ENCODE measurements around the gene CXCL17. TPM values are rescaled to one million over a fixed set of nuclear protein-coding genes. Genes with fewer than 3 reads are reported as not detected.

CXCL17 gene
- total RNA-seq, 1 donor from 2014 or later = 0.48 TPM

DNA sequence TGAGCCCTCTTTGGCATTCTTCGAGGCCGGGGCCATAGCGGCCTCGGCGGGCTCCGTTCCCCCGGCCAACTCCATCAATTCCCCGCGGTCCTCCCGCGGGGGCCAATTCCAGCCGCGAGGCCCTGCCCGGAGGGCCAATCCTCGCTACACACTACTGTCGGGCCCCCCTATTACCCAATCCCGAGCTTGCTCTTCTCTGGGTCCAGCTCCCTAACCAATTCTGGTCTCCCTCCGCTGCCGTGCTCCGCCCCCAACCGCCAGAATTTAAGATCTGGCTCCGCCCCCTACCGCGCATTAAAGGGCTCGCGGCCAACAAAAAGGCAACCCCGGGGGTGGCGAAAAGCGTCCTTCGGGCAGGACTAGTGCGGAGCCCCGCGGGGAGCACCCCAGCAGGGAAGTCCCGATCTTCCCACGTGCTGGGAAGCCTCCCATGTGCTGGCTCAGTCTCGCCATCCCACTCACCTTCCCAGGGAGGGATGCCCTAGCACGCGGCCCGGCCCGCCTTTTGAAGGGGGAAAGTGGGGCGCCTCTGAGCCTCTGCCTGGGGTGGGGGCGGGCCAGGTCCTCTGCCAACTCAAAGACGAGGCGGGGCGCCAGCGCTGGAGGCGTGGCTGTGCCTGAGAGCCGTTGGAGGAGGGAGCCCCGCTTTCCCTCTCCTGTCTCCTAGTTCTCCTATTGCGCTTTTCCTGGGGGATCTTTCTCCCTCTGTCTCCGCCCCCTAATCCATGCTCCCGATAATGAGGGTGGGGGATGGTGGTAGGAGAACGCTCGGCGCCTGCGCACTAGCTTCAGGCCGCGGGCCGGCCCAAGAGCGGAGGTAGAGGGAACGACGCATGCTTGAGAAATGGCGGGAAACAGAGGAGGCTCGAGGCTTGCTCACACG lies 19.0 kb downstream of the CXCL17 start:
- TF ChIP-seq CTCF (IDR thresholded peaks at IDR 0.05; ENCODE audit: unreplicated experiment) = no peak
- H3K4me3 Mint-ChIP-seq (ENCODE audit: low read depth) = peak overlapping the region; percentile 78
- no peaks in the 10 kb centered on the region for H3K9me3 Mint-ChIP-seq (ENCODE audit: low read depth)
- H3K36me3 Mint-ChIP-seq (ENCODE audit: insufficient read depth) = peaks cover under 1% of the 10 kb centered on the region
- peaks cover 36% of the 10 kb centered on the region for H3K27me3 Mint-ChIP-seq
- peaks cover 11% of the 10 kb centered on the region for H3K4me1 Mint-ChIP-seq (ENCODE audit: low read depth)
- peak; percentile 46 for DNase-seq (ENCODE audit: low spot score, unreplicated experiment)
- no peak overlapping the region for H3K27ac Mint-ChIP-seq

GRCh38 chr19:42422901-42423461 lies 19.8 kb downstream of the CXCL17 start:
- H3K4me1 Mint-ChIP-seq (ENCODE audit: low read depth) = peaks cover 11% of the 10 kb centered on the region
- H3K27me3 Mint-ChIP-seq = peaks cover 36% of the 10 kb centered on the region
- peaks cover 1% of the 10 kb centered on the region for H3K36me3 Mint-ChIP-seq (ENCODE audit: insufficient read depth)
- no peak overlapping the region for H3K27ac Mint-ChIP-seq
- H3K9me3 Mint-ChIP-seq (ENCODE audit: low read depth) = no peaks in the 10 kb centered on the region
- H3K4me3 Mint-ChIP-seq (ENCODE audit: low read depth) = peak overlapping the region; percentile 78
- peak; percentile 36 for DNase-seq (ENCODE audit: low spot score, unreplicated experiment)
- TF ChIP-seq CTCF (IDR thresholded peaks at IDR 0.05; ENCODE audit: unreplicated experiment) = no peak

DNA sequence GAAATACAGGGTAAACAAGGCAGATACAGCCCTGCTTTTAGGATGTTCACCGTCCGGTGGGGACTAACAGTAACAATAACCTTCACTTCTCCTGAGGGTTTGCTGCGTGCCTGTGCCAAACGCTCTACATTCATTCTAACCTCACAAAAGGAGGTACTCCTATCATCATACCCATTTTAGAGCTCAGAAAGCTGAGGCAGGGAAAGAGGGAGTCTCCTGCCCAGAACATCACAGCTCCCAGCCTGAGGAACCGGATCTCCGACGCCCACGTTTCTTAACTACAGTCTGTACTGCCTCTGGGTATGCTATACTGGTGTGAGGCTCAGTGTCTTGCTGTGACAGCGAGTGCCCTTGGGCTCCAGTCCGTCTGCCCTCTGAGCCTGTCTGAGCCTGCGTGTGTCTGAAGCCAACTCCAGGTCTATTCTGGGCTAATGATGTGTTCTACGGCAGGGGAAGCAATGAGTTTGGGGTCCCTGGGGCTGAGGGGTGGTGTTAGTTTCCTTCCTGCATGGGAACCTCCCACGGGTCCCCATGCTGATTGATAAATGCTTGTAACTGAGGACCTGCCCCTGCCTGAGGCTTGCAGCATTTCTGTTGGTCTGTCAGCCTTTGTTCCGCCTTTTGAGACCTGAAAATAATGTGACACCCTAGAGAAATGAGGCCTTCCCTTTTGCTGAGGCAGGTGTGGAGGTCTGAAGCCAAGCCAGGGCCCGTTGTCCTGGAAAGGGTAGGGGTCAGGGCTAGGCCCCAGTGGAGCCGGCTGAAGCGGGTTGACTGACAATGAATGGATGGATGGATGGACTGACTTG lies 20.4 kb downstream of the CXCL17 start:
- Mint-ChIP-seq H3K27ac (no peak overlapping the region), H3K4me3 (ENCODE audit: low read depth) (peak overlapping the region; percentile 78), H3K4me1 (ENCODE audit: low read depth) (peaks cover 11% of the 10 kb centered on the region), H3K9me3 (ENCODE audit: low read depth) (no peaks in the 10 kb centered on the region), H3K27me3 (peaks cover 35% of the 10 kb centered on the region), H3K36me3 (ENCODE audit: insufficient read depth) (peaks cover 1% of the 10 kb centered on the region)
- no peak for DNase-seq (ENCODE audit: low spot score, unreplicated experiment)
- TF ChIP-seq CTCF (IDR thresholded peaks at IDR 0.05; ENCODE audit: unreplicated experiment) = no peak

- DNase-seq (ENCODE audit: low spot score, unreplicated experiment) = no peak
- no peak for TF ChIP-seq CTCF (IDR thresholded peaks at IDR 0.05; ENCODE audit: unreplicated experiment)
- H3K4me1 Mint-ChIP-seq (ENCODE audit: low read depth) = peaks cover 11% of the 10 kb centered on the region
- no peaks in the 10 kb centered on the region for H3K9me3 Mint-ChIP-seq (ENCODE audit: low read depth)
- peaks cover 1% of the 10 kb centered on the region for H3K36me3 Mint-ChIP-seq (ENCODE audit: insufficient read depth)
- no peak overlapping the region for H3K27ac Mint-ChIP-seq
- no peak overlapping the region for H3K4me3 Mint-ChIP-seq (ENCODE audit: low read depth)
- H3K27me3 Mint-ChIP-seq = peaks cover 29% of the 10 kb centered on the region
Observed at GRCh38 chr19:42421591-42422031, 21.1 kb downstream of the CXCL17 start.

GRCh38 chr19:42421101-42421500 lies 21.6 kb downstream of the CXCL17 start:
- H3K27me3 Mint-ChIP-seq = peaks cover 24% of the 10 kb centered on the region
- no peak overlapping the region for H3K4me3 Mint-ChIP-seq (ENCODE audit: low read depth)

More at GRCh38 chr19:42421101-42421500, 21.6 kb downstream of the CXCL17 start:
- H3K27ac Mint-ChIP-seq = no peak overlapping the region
- H3K9me3 Mint-ChIP-seq (ENCODE audit: low read depth) = no peaks in the 10 kb centered on the region
- H3K36me3 Mint-ChIP-seq (ENCODE audit: insufficient read depth) = peaks cover 1% of the 10 kb centered on the region
- TF ChIP-seq CTCF (IDR thresholded peaks at IDR 0.05; ENCODE audit: unreplicated experiment) = no peak
- DNase-seq (ENCODE audit: low spot score, unreplicated experiment) = no peak
- peaks cover 11% of the 10 kb centered on the region for H3K4me1 Mint-ChIP-seq (ENCODE audit: low read depth)

Data from progenitor cell of endocrine pancreas (in vitro differentiated cells).